ENCODE data around the gene SLC6A7. TPM values are rescaled to one million over a fixed set of nuclear protein-coding genes. Genes with fewer than 3 reads are reported as not detected.

The SLC6A7 gene
- polyA plus RNA-seq, 1 of the 3 experiments (the other 2 are of a cell fraction), result not detected

- CTCF ChIA-PET, result no interaction called here
- POLR2A ChIA-PET, result no interaction called here
- no peaks in the 10 kb centered on the region for H4K20me1 ChIP-seq (ENCODE audit: insufficient read depth)
These were observed 51.7 kb downstream of the SLC6A7 start for GRCh38 chr5:150241298-150242160.

GRCh38 chr5:150242251-150242894, 52.5 kb downstream of the SLC6A7 start:
- WGBS (ENCODE audit: low lambda C conversion rate), result 84% methylated on average over 11 of the region's 11 CpGs
- Histone ChIP-seq H3K27me3 (ENCODE audit: insufficient read depth) (no peaks in the 10 kb centered on the region), H3K4me3 (ENCODE audit: low read depth in 2 of 2, low read length in 1 of 2) (no peak overlapping the region), H3K36me3 (replicated peaks in 1 of 2; ENCODE audit: control insufficient read depth in 1 of 2, insufficient read depth in 2 of 2, low read length in 1 of 2) (no peaks in the 10 kb centered on the region), H3K9me3 (no peaks in the 10 kb centered on the region), H3K79me2 (ENCODE audit: insufficient read depth) (no peaks in the 10 kb centered on the region), H3K27ac (ENCODE audit: low read depth in 2 of 2, low read length in 1 of 2) (no peak overlapping the region), H4K20me1 (ENCODE audit: insufficient read depth) (no peaks in the 10 kb centered on the region), H3K9me2 (no peaks in the 10 kb centered on the region), H3K4me1 (ENCODE audit: control insufficient read depth in 1 of 2, insufficient read depth in 2 of 2, low read depth in 1 of 2, low read length in 1 of 2) (peaks cover 0 to 19% of the 10 kb centered on the region in 2 experiments; a peak in 1 of 4 replicates), H3F3A (replicated peaks; ENCODE audit: insufficient read depth) (no peaks in the 10 kb centered on the region), H3K9ac (no peak overlapping the region), H2AFZ (ENCODE audit: low read depth) (no peak overlapping the region), H3K4me2 (no peak overlapping the region)
- ChIA-PET POLR2A (interaction anchor here (0.6 kb wide), 1 partner anchor 266 kb away, joined by 4 read pairs; no protein-coding TSS in a partner anchor), CTCF (no interaction called here)
- DNase-seq, result no peak
- TF ChIP-seq CHD2 (IDR thresholded peaks at IDR 0.05; ENCODE audit: low read length, partially characterized antibody) (no peak), FOXM1 (IDR thresholded peaks at IDR 0.05; ENCODE audit: low read depth) (no peak), USF2 (IDR thresholded peaks at IDR 0.05; ENCODE audit: borderline replicate concordance, low read depth, low read length) (no peak), EP300 (IDR thresholded peaks at IDR 0.05; ENCODE audit: borderline replicate concordance in 1 of 2, low read depth in 1 of 2, low read length in 1 of 2) (no peak), ELF1 (IDR thresholded peaks at IDR 0.05) (no peak), RFX5 (IDR thresholded peaks at IDR 0.05; ENCODE audit: low read length) (no peak), MAX (IDR thresholded peaks at IDR 0.05; ENCODE audit: low read depth) (no peak), IRF3 (IDR thresholded peaks at IDR 0.05; ENCODE audit: low read depth, low read length) (no peak), RCOR1 (IDR thresholded peaks at IDR 0.05; ENCODE audit: low read length) (no peak), USF1 (IDR thresholded peaks at IDR 0.05; ENCODE audit: borderline replicate concordance, low read depth) (no peak)

More at GRCh38 chr5:150241298-150242160, 51.7 kb downstream of the SLC6A7 start:
- WGBS (ENCODE audit: low lambda C conversion rate), result 85% methylated on average over 14 of the region's 14 CpGs
- Histone ChIP-seq H3K27me3 (ENCODE audit: insufficient read depth) (no peaks in the 10 kb centered on the region), H3K4me1 (ENCODE audit: control insufficient read depth in 1 of 2, insufficient read depth in 2 of 2, low read depth in 1 of 2, low read length in 1 of 2) (peaks cover 0 to 19% of the 10 kb centered on the region in 2 experiments; a peak in 1 of 4 replicates), H3K79me2 (ENCODE audit: insufficient read depth) (no peaks in the 10 kb centered on the region), H3K9me2 (no peaks in the 10 kb centered on the region), H3K36me3 (replicated peaks in 1 of 2; ENCODE audit: control insufficient read depth in 1 of 2, insufficient read depth in 2 of 2, low read length in 1 of 2) (no peaks in the 10 kb centered on the region), H3F3A (replicated peaks; ENCODE audit: insufficient read depth) (no peaks in the 10 kb centered on the region), H3K9me3 (no peaks in the 10 kb centered on the region), H3K4me3 (ENCODE audit: low read depth in 2 of 2, low read length in 1 of 2) (no peak overlapping the region), H2AFZ (ENCODE audit: low read depth) (no peak overlapping the region), H3K9ac (no peak overlapping the region), H3K27ac (ENCODE audit: low read depth in 2 of 2, low read length in 1 of 2) (no peak overlapping the region), H3K4me2 (no peak overlapping the region)
- no peak for TF ChIP-seq SIN3A (IDR thresholded peaks at IDR 0.05; ENCODE audit: borderline replicate concordance, low read depth, low read length)
- no peak for TF ChIP-seq RCOR1 (IDR thresholded peaks at IDR 0.05; ENCODE audit: low read length)
- no peak for TF ChIP-seq USF2 (IDR thresholded peaks at IDR 0.05; ENCODE audit: borderline replicate concordance, low read depth, low read length)
- no peak for TF ChIP-seq TCF12 (IDR thresholded peaks at IDR 0.05)
- TF ChIP-seq FOXJ3 (CRISPR knock-in tag; IDR thresholded peaks at IDR 0.05), result no peak
- no peak for TF ChIP-seq TEAD4 (IDR thresholded peaks at IDR 0.05; ENCODE audit: borderline replicate concordance, insufficient read depth)
- no peak for TF ChIP-seq PBX3 (IDR thresholded peaks at IDR 0.05)
- no peak for TF ChIP-seq TAF1 (IDR thresholded peaks at IDR 0.05; ENCODE audit: borderline replicate concordance, low read depth, low read length)
- no peak for TF ChIP-seq ELF1 (IDR thresholded peaks at IDR 0.05)
- TF ChIP-seq YY1 (IDR thresholded peaks at IDR 0.05; ENCODE audit: low read depth), result no peak
- no peak for DNase-seq
